Measurements from ENCODE around the gene FYN.

Gene FYN

GRCh38 chr6:111800821-111801220, 72.4 kb downstream of the FYN start:
- DNase-seq (ENCODE audit: low read depth): no peak
- no peak for TF ChIP-seq CTCF (IDR thresholded peaks at IDR 0.05; ENCODE audit: insufficient read depth, low read depth, low read length, missing control alignments)

GRCh38 chr6:111800259-111800765, 72.9 kb downstream of the FYN start:
- no peak overlapping the region for H3K4me3 ChIP-seq (ENCODE audit: low read length)
- TF ChIP-seq CTCF (IDR thresholded peaks at IDR 0.05; ENCODE audit: insufficient read depth, low read depth, low read length, missing control alignments): no peak
- DNase-seq (ENCODE audit: low read depth): no peak

More at GRCh38 chr6:111800821-111801220, 72.4 kb downstream of the FYN start:
- H3K4me3 ChIP-seq (ENCODE audit: low read length): no peak overlapping the region

- no peak overlapping the region for H3K4me3 ChIP-seq (ENCODE audit: low read length)
- DNase-seq (ENCODE audit: low read depth): no peak
- TF ChIP-seq CTCF (IDR thresholded peaks at IDR 0.05; ENCODE audit: insufficient read depth, low read depth, low read length, missing control alignments): no peak
Observed at GRCh38 chr6:111799576-111800258, 73.5 kb downstream of the FYN start.

GRCh38 chr6:111798281-111798725, 74.9 kb downstream of the FYN start:
- no peak for TF ChIP-seq CTCF (IDR thresholded peaks at IDR 0.05; ENCODE audit: insufficient read depth, low read depth, low read length, missing control alignments)
- no peak for DNase-seq (ENCODE audit: low read depth)

GRCh38 chr6:111796310-111796918, 76.8 kb downstream of the FYN start:
- TF ChIP-seq CTCF (IDR thresholded peaks at IDR 0.05; ENCODE audit: insufficient read depth, low read depth, low read length, missing control alignments): no peak
- no peak for DNase-seq (ENCODE audit: low read depth)
- H3K4me3 ChIP-seq (ENCODE audit: low read length): no peak overlapping the region

More at GRCh38 chr6:111798281-111798725, 74.9 kb downstream of the FYN start:
- no peak overlapping the region for H3K4me3 ChIP-seq (ENCODE audit: low read length)

GRCh38 chr6:111795558-111795957, 77.7 kb downstream of the FYN start:
- no peak overlapping the region for H3K4me3 ChIP-seq (ENCODE audit: low read length)
- DNase-seq (ENCODE audit: low read depth): no peak
- TF ChIP-seq CTCF (IDR thresholded peaks at IDR 0.05; ENCODE audit: insufficient read depth, low read depth, low read length, missing control alignments): no peak
